Measurements from ENCODE around the gene OAF.

OAF gene

GRCh38 chr11:120198787-120199469 lies 11.9 kb upstream of the OAF start:
- no peak for TF ChIP-seq JUND (IDR thresholded peaks at IDR 0.05; ENCODE audit: low read depth)
- no peak for DNase-seq (ENCODE audit: low read depth in 1 of 2, low spot score in 1 of 2)
- in situ Hi-C loops (cut with HindIII; ENCODE audit: low pct_unique_long_range_greater_than_20kb, low sequenced_read_pairs), result no loop called here

DNA sequence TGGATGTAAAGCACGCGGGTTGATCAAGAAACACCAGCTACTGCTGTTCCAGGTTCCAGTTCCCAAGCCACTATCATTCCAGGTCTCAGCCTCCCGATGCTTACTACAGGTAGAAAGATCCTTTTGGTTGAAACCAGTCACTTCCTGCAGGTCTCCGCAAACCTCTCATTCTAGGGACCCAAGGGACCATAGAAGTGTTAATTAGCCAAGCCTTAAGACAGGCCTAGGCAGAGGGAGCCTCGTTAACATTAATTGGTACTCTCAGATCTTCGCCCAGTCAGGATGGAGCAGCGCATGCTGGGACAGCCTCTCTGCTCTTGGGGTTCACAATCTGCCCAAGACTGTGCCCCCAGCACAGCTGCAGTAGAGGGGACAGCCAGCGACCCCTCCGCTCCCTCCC lies 11.2 kb upstream of the OAF start:
- DNase-seq (ENCODE audit: low read depth in 1 of 2, low spot score in 1 of 2), result no peak
- in situ Hi-C loops (cut with HindIII; ENCODE audit: low pct_unique_long_range_greater_than_20kb, low sequenced_read_pairs), result no loop called here
- TF ChIP-seq JUND (IDR thresholded peaks at IDR 0.05; ENCODE audit: low read depth), result no peak

GRCh38 chr11:120200677-120201076 lies 10.2 kb upstream of the OAF start:
- DNase-seq (ENCODE audit: low read depth in 1 of 2, low spot score in 1 of 2), result no peak
- in situ Hi-C loops (cut with HindIII; ENCODE audit: low pct_unique_long_range_greater_than_20kb, low sequenced_read_pairs), result no loop called here
- TF ChIP-seq JUND (IDR thresholded peaks at IDR 0.05; ENCODE audit: low read depth), result no peak

- in situ Hi-C loops (cut with HindIII; ENCODE audit: low pct_unique_long_range_greater_than_20kb, low sequenced_read_pairs), result no loop called here
- DNase-seq (ENCODE audit: low read depth in 1 of 2, low spot score in 1 of 2), result no peak
- no peak for TF ChIP-seq JUND (IDR thresholded peaks at IDR 0.05; ENCODE audit: low read depth)
Observed at GRCh38 chr11:120201653-120202052, 9.2 kb upstream of the OAF start.

- DNase-seq (ENCODE audit: low read depth in 1 of 2, low spot score in 1 of 2), result no peak
- no peak for TF ChIP-seq JUND (IDR thresholded peaks at IDR 0.05; ENCODE audit: low read depth)
- in situ Hi-C loops (cut with HindIII; ENCODE audit: low pct_unique_long_range_greater_than_20kb, low sequenced_read_pairs), result no loop called here
Observed at GRCh38 chr11:120203626-120204025, 7.2 kb upstream of the OAF start.

- in situ Hi-C loops (cut with HindIII; ENCODE audit: low pct_unique_long_range_greater_than_20kb, low sequenced_read_pairs), result no loop called here
- TF ChIP-seq JUND (IDR thresholded peaks at IDR 0.05; ENCODE audit: low read depth), result no peak
- no peak for DNase-seq (ENCODE audit: low read depth in 1 of 2, low spot score in 1 of 2)
Observed at GRCh38 chr11:120205596-120206161, 5.2 kb upstream of the OAF start.

DNA sequence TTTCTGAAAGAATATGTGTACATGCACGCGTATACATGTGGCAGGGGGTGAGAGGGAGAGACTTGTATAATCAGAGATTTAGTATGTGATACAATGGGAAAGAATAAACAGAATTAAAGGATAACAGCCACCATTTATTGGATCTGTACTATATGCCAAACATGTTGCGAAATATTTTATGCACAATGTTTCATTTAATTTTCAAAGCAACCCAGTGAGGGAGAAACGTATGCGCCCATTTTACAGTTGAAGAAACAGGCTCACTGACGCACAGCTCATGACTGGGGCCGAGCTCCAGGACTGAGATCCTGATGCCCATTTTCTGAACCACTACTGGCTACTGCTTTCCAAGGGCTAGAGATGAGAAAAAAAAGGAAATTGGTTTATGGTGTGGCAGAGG lies 3.3 kb upstream of the OAF start:
- in situ Hi-C loops (cut with HindIII; ENCODE audit: low pct_unique_long_range_greater_than_20kb, low sequenced_read_pairs), result no loop called here
- TF ChIP-seq JUND (IDR thresholded peaks at IDR 0.05; ENCODE audit: low read depth), result no peak
- no peak for DNase-seq (ENCODE audit: low read depth in 1 of 2, low spot score in 1 of 2)

DNA sequence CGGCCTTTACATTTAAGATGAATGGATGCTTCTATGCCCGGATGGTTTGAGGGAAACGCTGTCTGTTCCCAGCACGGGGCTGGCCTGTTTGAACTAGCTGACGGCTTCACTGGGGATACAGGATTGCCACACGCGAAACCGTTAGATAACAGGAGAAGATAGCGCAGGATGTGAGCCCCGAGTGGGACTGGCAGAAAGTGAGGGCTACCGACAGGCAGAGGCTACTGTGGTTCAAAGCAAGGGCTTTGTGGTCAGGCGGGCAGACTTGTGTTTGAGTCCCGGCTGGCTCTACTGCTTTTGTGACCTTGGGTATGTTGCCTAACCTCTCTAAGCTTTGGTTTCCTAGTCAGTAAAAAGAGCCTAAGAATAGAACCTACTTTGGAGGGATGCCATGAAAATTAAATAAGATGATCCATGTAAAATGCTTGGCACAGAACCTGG lies 2.8 kb upstream of the OAF start:
- no peak for TF ChIP-seq JUND (IDR thresholded peaks at IDR 0.05; ENCODE audit: low read depth)
- in situ Hi-C loops (cut with HindIII; ENCODE audit: low pct_unique_long_range_greater_than_20kb, low sequenced_read_pairs), result no loop called here
- DNase-seq (ENCODE audit: low read depth in 1 of 2, low spot score in 1 of 2), result no peak

GRCh38 chr11:120208777-120209176 lies 2.1 kb upstream of the OAF start:
- in situ Hi-C loops (cut with HindIII; ENCODE audit: low pct_unique_long_range_greater_than_20kb, low sequenced_read_pairs), result no loop called here
- DNase-seq (ENCODE audit: low read depth in 1 of 2, low spot score in 1 of 2), result no peak
- TF ChIP-seq JUND (IDR thresholded peaks at IDR 0.05; ENCODE audit: low read depth), result no peak

DNA sequence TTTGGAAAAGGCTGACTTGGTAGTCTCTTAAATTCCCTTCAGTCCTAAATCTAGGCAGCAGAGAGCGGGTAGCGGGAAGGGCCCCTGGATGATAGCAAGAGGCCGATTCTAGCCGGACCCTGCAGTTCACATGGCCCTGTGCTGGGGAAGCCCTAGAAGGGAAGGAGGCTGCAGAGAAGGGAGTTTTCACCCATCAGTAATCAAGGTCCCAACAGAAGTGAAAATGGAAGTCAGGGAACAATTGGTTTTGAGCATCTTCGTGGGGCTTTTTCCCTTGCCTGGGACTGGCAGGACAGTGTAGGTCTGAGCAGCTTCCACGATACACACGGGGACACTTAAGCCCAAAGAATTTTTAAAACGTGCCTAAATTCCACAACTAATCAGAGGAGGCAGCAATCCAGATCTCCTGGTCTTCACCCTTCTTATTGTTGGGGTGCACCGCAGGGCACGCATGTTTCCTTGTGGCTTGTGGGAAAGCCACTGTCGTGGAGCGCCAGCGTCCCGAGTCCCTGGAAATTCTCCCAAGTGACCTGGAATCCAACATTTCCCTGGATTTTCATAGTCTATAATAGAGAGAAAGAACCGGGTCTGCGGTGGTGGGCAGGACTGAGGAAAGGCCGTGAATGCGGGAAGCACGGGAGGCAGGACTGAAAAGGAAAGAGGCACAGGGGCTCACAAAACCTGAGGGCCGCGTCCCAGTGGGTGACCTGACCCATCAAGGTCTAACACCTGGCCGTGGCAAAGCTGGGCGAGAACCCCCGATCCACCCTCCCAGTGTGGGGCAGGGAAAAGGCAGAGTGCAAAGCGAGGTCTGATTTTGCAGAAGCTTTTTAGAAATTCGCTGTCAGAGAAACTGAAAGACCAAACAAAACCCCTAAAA lies 846 bp upstream of the OAF start:
- no peak for DNase-seq (ENCODE audit: low read depth in 1 of 2, low spot score in 1 of 2)
- in situ Hi-C loops (cut with HindIII; ENCODE audit: low pct_unique_long_range_greater_than_20kb, low sequenced_read_pairs), result no loop called here

GRCh38 chr11:120211522-120212258 lies 858 bp downstream of the OAF start:
- TF ChIP-seq JUND (IDR thresholded peaks at IDR 0.05; ENCODE audit: low read depth), result no peak
- in situ Hi-C loops (cut with HindIII; ENCODE audit: low pct_unique_long_range_greater_than_20kb, low sequenced_read_pairs), result no loop called here
- no peak for DNase-seq (ENCODE audit: low read depth in 1 of 2, low spot score in 1 of 2)

More for the DNA sequence above, 846 bp upstream of the OAF start:
- TF ChIP-seq JUND (IDR thresholded peaks at IDR 0.05; ENCODE audit: low read depth), result no peak

DNA sequence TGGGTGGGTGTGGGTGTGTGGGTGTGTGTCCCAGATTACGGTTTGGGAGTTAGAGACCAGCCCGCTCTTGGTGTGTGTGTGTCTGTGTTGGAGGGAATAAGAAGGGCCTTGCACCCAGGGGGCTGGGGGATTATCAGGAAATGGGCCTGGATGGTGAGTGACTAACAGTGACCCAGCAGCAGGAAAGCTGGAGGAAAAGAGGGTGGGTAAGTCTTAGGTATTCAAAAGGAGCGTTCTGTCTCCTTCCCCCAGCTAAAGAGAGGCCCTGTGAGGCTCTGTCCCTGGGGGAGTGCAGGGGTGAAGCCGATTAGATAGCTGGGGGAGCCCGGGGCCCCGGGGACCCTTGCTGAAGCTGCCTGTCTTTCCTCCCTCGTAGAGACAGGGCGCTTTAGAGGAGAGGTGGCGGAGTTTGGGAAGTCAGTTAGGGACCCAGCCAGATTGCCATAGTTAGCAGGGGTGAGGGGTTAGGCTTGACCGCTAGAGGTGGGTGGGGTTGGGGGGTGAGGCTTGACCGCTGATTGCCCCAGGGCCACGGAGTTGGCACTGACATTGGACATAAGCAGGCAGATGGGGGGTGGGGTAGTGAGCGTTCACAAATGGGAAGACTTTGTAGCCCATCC lies 1.5 kb downstream of the OAF start:
- in situ Hi-C loops (cut with HindIII; ENCODE audit: low pct_unique_long_range_greater_than_20kb, low sequenced_read_pairs), result no loop called here
- no peak for DNase-seq (ENCODE audit: low read depth in 1 of 2, low spot score in 1 of 2)
- no peak for TF ChIP-seq JUND (IDR thresholded peaks at IDR 0.05; ENCODE audit: low read depth)
